ENCODE results near the gene APOBEC3B. TPM values are rescaled to one million over a fixed set of nuclear protein-coding genes. Genes with fewer than 3 reads are reported as not detected.

Gene APOBEC3B
- total RNA-seq, 4 donors from 2014 or later, result 1.1 to 2.7 (median 1.9) TPM; not detected in 1

DNA sequence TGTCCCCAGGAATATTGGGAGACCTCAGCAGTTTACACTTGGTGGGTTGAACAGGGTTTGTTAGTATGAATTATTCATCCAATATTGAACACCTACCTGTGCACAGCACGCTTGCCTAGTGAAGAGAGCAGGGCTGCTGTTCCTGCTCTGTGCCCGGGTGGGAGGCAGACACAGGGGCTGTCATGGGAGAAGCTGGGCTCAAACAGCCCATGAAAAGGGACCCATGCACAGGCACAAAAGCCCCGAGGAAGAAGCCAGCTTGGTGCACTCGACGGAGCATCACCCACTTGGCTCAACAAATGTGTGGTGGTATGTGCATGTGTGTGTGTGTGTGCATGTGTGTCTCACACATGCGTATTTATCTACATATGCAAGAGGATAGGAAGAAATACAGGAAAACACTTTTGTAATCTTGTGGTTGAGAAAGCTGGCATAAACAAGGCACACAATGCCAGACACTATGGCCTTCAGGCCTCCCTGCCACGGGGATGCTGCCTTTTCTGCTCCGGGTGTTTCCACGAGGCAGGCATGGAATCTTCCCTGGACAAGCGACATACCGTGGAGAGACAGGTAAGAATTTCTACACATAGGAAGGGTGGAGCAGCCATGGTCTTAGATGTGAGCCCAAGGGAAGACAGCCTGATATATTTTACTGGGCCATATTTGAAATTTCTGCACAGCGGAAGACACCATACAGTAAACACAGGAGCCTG, 29.7 kb upstream of the APOBEC3B start:
- no peak overlapping the region for H3K4me3 ChIP-seq
- TF ChIP-seq, protein P1, sequence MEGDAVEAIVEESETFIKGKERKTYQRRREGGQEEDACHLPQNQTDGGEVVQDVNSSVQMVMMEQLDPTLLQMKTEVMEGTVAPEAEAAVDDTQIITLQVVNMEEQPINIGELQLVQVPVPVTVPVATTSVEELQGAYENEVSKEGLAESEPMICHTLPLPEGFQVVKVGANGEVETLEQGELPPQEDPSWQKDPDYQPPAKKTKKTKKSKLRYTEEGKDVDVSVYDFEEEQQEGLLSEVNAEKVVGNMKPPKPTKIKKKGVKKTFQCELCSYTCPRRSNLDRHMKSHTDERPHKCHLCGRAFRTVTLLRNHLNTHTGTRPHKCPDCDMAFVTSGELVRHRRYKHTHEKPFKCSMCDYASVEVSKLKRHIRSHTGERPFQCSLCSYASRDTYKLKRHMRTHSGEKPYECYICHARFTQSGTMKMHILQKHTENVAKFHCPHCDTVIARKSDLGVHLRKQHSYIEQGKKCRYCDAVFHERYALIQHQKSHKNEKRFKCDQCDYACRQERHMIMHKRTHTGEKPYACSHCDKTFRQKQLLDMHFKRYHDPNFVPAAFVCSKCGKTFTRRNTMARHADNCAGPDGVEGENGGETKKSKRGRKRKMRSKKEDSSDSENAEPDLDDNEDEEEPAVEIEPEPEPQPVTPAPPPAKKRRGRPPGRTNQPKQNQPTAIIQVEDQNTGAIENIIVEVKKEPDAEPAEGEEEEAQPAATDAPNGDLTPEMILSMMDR (IDR thresholded peaks at IDR 0.05), result no peak
- no peak for TF ChIP-seq POLR2A (IDR thresholded peaks at IDR 0.05)
- H3K27ac ChIP-seq, result peak overlapping the region in 2 of 4 donors; percentile 21 to 40
- DNase-seq, result no peak
- H3K27me3 ChIP-seq, result no peaks in the 10 kb centered on the region
- H3K9me3 ChIP-seq, result no peaks in the 10 kb centered on the region
- H3K36me3 ChIP-seq, result no peaks in the 10 kb centered on the region
- peaks cover 0 to 7% (median 2%) of the 10 kb centered on the region in 4 donors for H3K4me1 ChIP-seq

DNA sequence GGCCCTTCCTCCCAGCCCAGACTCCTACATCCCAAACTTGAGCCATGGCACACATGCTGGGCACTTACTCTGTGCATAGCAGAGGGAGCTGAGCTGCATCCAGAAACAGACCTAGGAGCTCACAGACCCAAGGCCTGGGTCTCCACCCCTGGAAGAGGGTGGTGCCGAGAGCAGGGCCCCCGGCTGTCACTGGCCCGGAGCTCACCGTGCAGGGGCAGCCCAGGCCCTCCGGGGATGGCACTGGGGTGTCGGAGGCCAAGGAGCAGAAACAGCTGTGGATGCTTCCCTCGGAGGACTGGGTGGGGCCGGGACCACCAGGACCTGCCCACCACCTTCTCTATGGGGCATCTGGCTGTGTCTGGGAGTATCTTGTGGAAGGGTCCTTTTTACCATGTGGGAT, 29.1 kb upstream of the APOBEC3B start:
- Histone ChIP-seq H3K27ac (peak overlapping the region in 1 of 4 donors; percentile 56), H3K4me3 (no peak overlapping the region), H3K9me3 (no peaks in the 10 kb centered on the region), H3K27me3 (no peaks in the 10 kb centered on the region), H3K36me3 (no peaks in the 10 kb centered on the region), H3K4me1 (peaks cover 0 to 7% (median 2%) of the 10 kb centered on the region in 4 donors)
- TF ChIP-seq, protein P1 (IDR thresholded peaks at IDR 0.05), result no peak
- no peak for TF ChIP-seq POLR2A (IDR thresholded peaks at IDR 0.05)
- peak in 1 of 3 donors; percentile 44 for DNase-seq

DNA sequence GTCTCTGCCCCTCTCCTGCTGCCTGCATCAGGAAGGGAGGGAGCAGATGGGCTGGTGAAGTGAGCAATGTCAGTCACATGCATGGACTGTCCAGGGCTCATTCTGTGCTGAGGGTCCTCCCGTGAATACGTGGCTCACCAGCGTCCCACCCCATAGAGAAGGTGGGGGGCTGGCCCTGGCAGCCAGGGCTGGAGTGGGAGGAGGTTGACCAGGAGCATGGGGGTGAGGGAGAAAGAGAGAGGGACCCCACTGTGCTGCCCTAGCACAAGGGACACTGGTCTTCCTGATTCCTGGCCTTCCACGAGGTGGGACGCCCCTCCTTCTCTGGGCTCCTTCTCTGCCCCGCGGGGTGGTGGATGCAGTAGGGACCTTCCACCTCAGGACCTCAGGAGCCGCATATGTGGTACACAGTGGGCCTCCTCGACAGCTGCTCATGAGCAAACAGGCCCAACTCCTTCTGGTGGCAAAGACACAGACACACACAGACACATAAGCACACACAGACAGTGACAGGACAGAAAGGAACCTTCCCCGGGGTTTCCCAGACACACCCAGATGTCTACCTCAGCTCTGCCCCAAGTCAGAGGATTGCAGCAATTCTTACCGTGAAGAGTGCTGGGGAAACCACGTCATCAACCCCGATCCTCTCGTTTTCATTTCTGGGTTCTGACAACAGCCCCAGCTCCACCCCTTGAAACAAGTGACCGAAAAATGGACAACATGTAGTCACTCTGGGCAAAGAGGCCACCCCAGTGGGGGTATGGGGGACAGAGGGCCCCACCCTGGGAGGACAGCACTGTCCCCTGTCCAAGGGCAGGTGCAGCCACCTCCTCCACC, 28.4 kb upstream of the APOBEC3B start:
- peak overlapping the region in 1 of 4 donors; percentile 56 for H3K27ac ChIP-seq

DNA sequence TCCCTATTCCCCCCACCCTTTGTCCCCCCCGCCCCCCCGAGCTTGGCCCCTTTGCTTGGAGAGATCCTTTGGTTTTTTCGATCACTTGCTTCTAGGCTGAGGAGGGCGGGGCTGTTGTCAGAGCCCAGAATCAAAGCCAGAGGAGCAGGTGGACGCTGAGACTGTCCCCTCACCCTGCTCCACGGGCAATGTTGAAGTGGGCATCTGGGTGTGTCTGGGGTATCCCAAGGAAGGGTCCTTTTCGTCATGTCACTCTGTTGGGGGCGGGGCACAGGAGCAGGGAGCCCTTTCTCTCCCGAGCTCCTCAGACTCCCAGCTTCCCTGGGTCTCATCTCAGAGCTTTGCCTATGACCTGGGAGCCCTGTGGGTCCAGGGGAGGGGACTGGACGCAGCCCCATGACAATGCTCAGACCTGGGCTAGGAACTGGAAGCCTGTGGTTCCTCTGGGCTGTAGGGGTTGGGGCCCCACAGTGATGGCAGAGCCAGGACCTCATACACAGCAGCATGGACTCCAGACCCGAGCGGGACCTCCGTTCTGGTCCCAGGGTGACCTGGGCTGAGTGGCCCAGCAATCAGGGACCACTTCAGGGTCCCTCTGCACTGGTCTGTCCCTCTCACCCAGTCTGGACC, 27.6 kb upstream of the APOBEC3B start:
- Histone ChIP-seq H3K4me1 (peaks cover 0 to 7% (median 2%) of the 10 kb centered on the region in 4 donors), H3K9me3 (no peaks in the 10 kb centered on the region), H3K27me3 (no peaks in the 10 kb centered on the region), H3K36me3 (no peaks in the 10 kb centered on the region), H3K27ac (peak overlapping the region in 1 of 4 donors; percentile 56), H3K4me3 (no peak overlapping the region)
- no peak for DNase-seq
- TF ChIP-seq POLR2A (IDR thresholded peaks at IDR 0.05), result no peak
- TF ChIP-seq, protein P1 (IDR thresholded peaks at IDR 0.05), result no peak

More for the DNA sequence above, 28.4 kb upstream of the APOBEC3B start:
- H3K4me3 ChIP-seq, result no peak overlapping the region
- H3K9me3 ChIP-seq, result no peaks in the 10 kb centered on the region
- DNase-seq, result peak in 2 of 3 donors; percentile 54 to 68
- H3K27me3 ChIP-seq, result no peaks in the 10 kb centered on the region
- H3K4me1 ChIP-seq, result peaks cover 0 to 7% (median 2%) of the 10 kb centered on the region in 4 donors
- H3K36me3 ChIP-seq, result no peaks in the 10 kb centered on the region
- no peak for TF ChIP-seq POLR2A (IDR thresholded peaks at IDR 0.05)
- TF ChIP-seq, protein P1 (IDR thresholded peaks at IDR 0.05), result no peak

DNA sequence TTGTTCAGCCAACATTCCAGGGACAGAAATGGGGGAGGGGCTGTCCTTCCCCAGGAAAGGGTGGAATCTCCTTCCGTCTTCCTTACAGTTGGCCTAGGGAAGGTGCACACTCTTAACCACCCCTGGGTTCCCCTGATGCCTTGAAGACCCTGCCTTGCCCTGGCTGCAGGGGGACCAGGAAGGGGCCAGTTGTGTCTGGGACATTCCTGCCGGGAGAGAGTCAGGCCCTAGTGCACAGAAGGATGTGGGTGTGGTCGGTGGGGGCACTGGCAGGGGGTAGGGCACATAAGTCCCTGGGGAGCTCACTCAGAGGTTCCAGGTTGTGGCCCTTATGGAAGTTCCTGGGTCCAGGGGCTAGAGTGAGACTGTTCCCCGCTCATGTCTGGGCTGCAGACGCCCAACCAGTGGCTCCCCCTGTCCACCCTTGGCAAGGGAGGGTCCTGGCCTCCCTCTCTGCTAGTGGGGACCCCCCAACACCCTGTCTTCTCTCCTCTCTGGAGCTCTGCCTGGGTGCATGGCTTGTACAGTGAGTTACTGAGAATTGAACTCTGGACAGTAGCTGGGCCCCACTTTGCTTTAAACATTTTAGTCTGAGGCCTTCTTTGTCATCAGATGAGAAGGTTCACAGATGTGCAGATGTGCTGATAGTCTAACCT, 26.8 kb upstream of the APOBEC3B start:
- no peak for TF ChIP-seq POLR2A (IDR thresholded peaks at IDR 0.05)
- TF ChIP-seq, protein P1 (IDR thresholded peaks at IDR 0.05), result no peak
- no peaks in the 10 kb centered on the region for H3K36me3 ChIP-seq
- no peak overlapping the region for H3K4me3 ChIP-seq
- DNase-seq, result peak in 1 of 3 donors; percentile 28
- H3K27ac ChIP-seq, result no peak overlapping the region
- H3K27me3 ChIP-seq, result no peaks in the 10 kb centered on the region
- H3K4me1 ChIP-seq, result peaks cover 0 to 7% (median 2%) of the 10 kb centered on the region in 4 donors
- no peaks in the 10 kb centered on the region for H3K9me3 ChIP-seq

All from Peyer's patch (tissue), 4 donors.